Vagina (tissue), 2 donors: ENCODE results near the gene CSGALNACT2.

Experiments used
- POLR2AphosphoS5 ChIP-seq, 2 donors: sonication (generic); formaldehyde crosslinking; IDR thresholded peaks; one replicate each; pipeline ENCODE4 v1.9.0; 2017; ENCODE audit warnings: antibody characterized with exemption in 2 of 2, mild to moderate bottlenecking in 2 of 2, low read depth in 1 of 2; ENCODE audit not compliant: insufficient read depth in 1 of 2
- TF ChIP-seq, protein P1 (sequence below), 3 experiments: fragments of 450-650 bp in 2 of 3; fragments of 200-600 bp in 1 of 3; sonication (generic) in 1 of 3; IDR thresholded peaks; one replicate each; pipeline ENCODE4 v1.5.1; 2017 to 2019; ENCODE audit warnings: antibody characterized with exemption in 3 of 3, mild to moderate bottlenecking in 2 of 3, moderate library complexity in 2 of 3

DNA sequence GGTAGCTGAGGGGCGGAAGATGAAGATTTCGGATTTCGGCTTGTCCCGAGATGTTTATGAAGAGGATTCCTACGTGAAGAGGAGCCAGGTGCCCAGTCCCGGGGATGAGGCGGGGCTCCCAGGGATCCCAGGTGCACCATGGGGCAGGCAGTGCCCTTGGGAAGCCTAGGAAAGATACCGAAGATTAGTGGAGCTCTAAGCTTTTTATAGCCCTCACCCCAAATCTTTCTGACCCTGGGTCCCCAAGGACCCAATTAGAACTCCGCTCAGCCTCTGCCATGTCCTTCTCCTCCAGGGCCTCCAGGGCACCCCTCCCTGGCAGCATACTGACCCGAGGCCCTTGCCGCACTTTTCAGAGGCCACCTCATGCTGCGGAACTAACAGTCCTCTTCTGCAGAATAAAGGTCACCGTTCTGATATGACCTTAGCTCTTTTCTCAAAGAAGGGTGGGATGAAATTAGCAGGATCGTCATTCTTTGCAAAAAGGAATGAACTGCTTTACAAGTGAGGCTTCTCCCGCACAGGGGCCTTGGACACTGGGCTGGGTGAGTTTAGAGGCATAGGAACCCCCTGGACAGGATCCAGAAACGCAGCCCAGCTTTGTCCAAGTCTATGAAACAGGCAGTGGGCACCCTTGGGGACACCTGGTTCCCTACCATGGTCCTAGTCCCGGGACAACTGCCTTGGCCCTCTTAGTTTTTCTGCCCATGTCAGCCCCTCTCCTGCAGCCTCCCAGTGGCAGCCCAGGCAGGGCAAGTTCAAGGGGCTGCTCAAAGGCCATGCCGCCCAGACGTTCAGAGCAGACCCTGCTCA, 17.9 kb upstream of the CSGALNACT2 start:
- TF ChIP-seq, protein P1, sequence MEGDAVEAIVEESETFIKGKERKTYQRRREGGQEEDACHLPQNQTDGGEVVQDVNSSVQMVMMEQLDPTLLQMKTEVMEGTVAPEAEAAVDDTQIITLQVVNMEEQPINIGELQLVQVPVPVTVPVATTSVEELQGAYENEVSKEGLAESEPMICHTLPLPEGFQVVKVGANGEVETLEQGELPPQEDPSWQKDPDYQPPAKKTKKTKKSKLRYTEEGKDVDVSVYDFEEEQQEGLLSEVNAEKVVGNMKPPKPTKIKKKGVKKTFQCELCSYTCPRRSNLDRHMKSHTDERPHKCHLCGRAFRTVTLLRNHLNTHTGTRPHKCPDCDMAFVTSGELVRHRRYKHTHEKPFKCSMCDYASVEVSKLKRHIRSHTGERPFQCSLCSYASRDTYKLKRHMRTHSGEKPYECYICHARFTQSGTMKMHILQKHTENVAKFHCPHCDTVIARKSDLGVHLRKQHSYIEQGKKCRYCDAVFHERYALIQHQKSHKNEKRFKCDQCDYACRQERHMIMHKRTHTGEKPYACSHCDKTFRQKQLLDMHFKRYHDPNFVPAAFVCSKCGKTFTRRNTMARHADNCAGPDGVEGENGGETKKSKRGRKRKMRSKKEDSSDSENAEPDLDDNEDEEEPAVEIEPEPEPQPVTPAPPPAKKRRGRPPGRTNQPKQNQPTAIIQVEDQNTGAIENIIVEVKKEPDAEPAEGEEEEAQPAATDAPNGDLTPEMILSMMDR (IDR thresholded peaks at IDR 0.05), result no peak
- no peak for TF ChIP-seq POLR2AphosphoS5 (IDR thresholded peaks at IDR 0.05; ENCODE audit: insufficient read depth in 1 of 2, low read depth in 1 of 2)
